ENCODE results near the gene ABLIM1.

ABLIM1 gene

DNA sequence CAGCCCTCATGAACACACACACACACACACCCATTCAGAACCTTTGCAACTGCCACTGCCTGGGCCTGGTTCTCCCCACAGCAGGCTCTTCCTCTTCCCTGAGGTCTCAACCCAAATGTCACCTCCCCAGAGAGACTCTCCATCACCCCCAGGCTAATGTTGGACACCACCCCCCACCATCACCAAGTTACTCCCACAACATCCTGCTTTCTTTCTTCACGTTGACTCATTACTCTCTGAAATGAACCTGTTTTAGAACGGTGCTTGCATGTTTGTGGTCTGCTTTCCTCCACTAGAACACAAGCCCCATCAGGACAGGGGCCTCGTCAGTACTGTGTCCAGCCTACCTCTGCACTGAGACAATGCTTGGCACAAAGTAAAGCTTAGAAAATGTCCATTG, 269.8 kb downstream of the ABLIM1 start:
- no peaks in the 10 kb centered on the region for H3K9me3 ChIP-seq (ENCODE audit: control insufficient read depth, low read length)
- H3K23ac ChIP-seq (ENCODE audit: low read length in 2 of 2) = no peak overlapping the region
- H3K4me3 ChIP-seq (ENCODE audit: insufficient read depth in 1 of 2, low read depth in 1 of 2, low read length in 2 of 2) = no peak overlapping the region
- no peak overlapping the region for H3K9ac ChIP-seq (ENCODE audit: low read length)
- no peak overlapping the region for H3K4me2 ChIP-seq (ENCODE audit: low read length, poor library complexity, severe bottlenecking)
- peaks cover 0 to 67% of the 10 kb centered on the region in 2 experiments for H3K27me3 ChIP-seq (ENCODE audit: control insufficient read depth in 1 of 2, insufficient read depth in 1 of 2, low read length in 2 of 2)
- H3K14ac ChIP-seq (ENCODE audit: low read length in 2 of 2) = no peak overlapping the region
- no peak overlapping the region for H2BK120ac ChIP-seq (ENCODE audit: low read depth, low read length)
- H2BK5ac ChIP-seq (ENCODE audit: low read depth, low read length, poor library complexity, severe bottlenecking) = no peak overlapping the region
- no peaks in the 10 kb centered on the region for H3K36me3 ChIP-seq (ENCODE audit: control insufficient read depth in 1 of 2, insufficient read depth in 2 of 2, low read depth in 1 of 2, low read length in 2 of 2)
- H4K91ac ChIP-seq (ENCODE audit: low read length) = no peak overlapping the region
- H3K4me1 ChIP-seq (ENCODE audit: control insufficient read depth, insufficient read depth, low read depth, low read length) = peaks cover 6% of the 10 kb centered on the region
- H3K4ac ChIP-seq (ENCODE audit: low read depth in 1 of 2, low read length in 2 of 2) = no peak overlapping the region
- no peak overlapping the region for H2AFZ ChIP-seq (ENCODE audit: low read depth, low read length)
- H3K27ac ChIP-seq (ENCODE audit: low read length, poor library complexity, severe bottlenecking) = no peak overlapping the region
- no peak overlapping the region for H2BK12ac ChIP-seq (ENCODE audit: low read length in 2 of 2)
- peak; percentile 52 for DNase-seq
- no peak overlapping the region for H2AK5ac ChIP-seq (ENCODE audit: low read length, severe bottlenecking)
- 0% methylated on average over 2 of the region's 3 CpGs for WGBS
- H2BK15ac ChIP-seq (ENCODE audit: low read depth, poor library complexity, severe bottlenecking) = no peak overlapping the region
- H4K8ac ChIP-seq (ENCODE audit: low read length) = no peak overlapping the region
- no peak overlapping the region for H3K18ac ChIP-seq (ENCODE audit: low read depth in 1 of 2, low read length in 2 of 2)
- H3K79me1 ChIP-seq (replicated peaks; ENCODE audit: low read length, poor library complexity, severe bottlenecking) = no peaks in the 10 kb centered on the region

DNA sequence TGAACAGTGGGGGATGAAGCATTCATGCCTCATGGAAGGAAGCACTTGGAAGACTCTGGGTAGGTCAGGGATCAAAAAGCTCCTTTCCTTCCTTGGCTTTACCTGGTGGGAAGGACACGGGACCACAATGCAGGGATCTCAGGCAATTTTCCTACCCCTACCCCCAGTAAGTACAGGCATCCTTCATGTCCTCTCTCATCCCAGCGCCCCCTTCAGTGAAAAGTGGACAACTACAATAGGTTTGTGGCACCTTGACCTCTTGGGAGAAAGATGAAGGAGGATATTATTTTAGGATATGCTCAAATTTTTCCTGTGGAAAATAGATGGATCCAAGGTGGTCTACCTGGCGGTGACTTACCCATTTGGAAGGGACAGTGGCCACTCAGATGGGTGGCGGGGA, 270.3 kb downstream of the ABLIM1 start:
- H3K27ac ChIP-seq (ENCODE audit: low read length, poor library complexity, severe bottlenecking) = no peak overlapping the region
- H2BK120ac ChIP-seq (ENCODE audit: low read depth, low read length) = no peak overlapping the region
- no peak overlapping the region for H3K4ac ChIP-seq (ENCODE audit: low read depth in 1 of 2, low read length in 2 of 2)
- H4K8ac ChIP-seq (ENCODE audit: low read length) = no peak overlapping the region
- H3K36me3 ChIP-seq (ENCODE audit: control insufficient read depth in 1 of 2, insufficient read depth in 2 of 2, low read depth in 1 of 2, low read length in 2 of 2) = no peaks in the 10 kb centered on the region
- no peaks in the 10 kb centered on the region for H3K9me3 ChIP-seq (ENCODE audit: control insufficient read depth, low read length)
- H2BK15ac ChIP-seq (ENCODE audit: low read depth, poor library complexity, severe bottlenecking) = no peak overlapping the region
- no peaks in the 10 kb centered on the region for H3K79me1 ChIP-seq (replicated peaks; ENCODE audit: low read length, poor library complexity, severe bottlenecking)
- no peak overlapping the region for H2BK12ac ChIP-seq (ENCODE audit: low read length in 2 of 2)
- H3K18ac ChIP-seq (ENCODE audit: low read depth in 1 of 2, low read length in 2 of 2) = no peak overlapping the region
- H3K27me3 ChIP-seq (ENCODE audit: control insufficient read depth in 1 of 2, insufficient read depth in 1 of 2, low read length in 2 of 2) = peaks cover 0 to 67% of the 10 kb centered on the region in 2 experiments
- H3K9ac ChIP-seq (ENCODE audit: low read length) = no peak overlapping the region
- no peak overlapping the region for H4K91ac ChIP-seq (ENCODE audit: low read length)
- H3K14ac ChIP-seq (ENCODE audit: low read length in 2 of 2) = no peak overlapping the region
- no peak for DNase-seq
- no peak overlapping the region for H2AK5ac ChIP-seq (ENCODE audit: low read length, severe bottlenecking)
- H2AFZ ChIP-seq (ENCODE audit: low read depth, low read length) = no peak overlapping the region
- H3K4me1 ChIP-seq (ENCODE audit: control insufficient read depth, insufficient read depth, low read depth, low read length) = peaks cover 4% of the 10 kb centered on the region
- no peak overlapping the region for H3K4me2 ChIP-seq (ENCODE audit: low read length, poor library complexity, severe bottlenecking)
- no peak overlapping the region for H3K23ac ChIP-seq (ENCODE audit: low read length in 2 of 2)
- 90% methylated on average over 3 of the region's 4 CpGs for WGBS
- no peak overlapping the region for H2BK5ac ChIP-seq (ENCODE audit: low read depth, low read length, poor library complexity, severe bottlenecking)
- H3K4me3 ChIP-seq (ENCODE audit: insufficient read depth in 1 of 2, low read depth in 1 of 2, low read length in 2 of 2) = no peak overlapping the region

DNA sequence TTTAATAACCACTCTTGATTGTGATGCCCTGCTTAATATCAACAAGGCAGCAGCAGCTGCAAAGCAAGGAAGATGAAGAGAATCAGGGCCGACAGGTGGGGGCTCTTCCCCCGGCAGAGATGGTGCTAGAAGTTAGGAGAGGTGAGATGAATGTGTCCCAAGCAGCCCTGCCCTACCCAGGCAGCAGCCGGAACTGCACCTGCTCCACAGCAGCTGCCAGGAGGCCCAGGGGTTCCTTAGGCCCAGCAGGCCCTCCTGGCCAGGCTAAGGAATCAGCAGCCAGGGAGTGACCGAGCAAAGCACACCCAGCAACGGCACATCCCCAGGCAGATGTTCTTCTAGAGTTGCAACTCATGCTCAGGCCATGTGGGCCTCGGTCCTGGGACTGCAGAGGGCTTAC, 271.6 kb downstream of the ABLIM1 start:
- DNase-seq = no peak
- Histone ChIP-seq H2AFZ (ENCODE audit: low read depth, low read length) (no peak overlapping the region), H3K79me1 (replicated peaks; ENCODE audit: low read length, poor library complexity, severe bottlenecking) (no peaks in the 10 kb centered on the region), H2BK5ac (ENCODE audit: low read depth, low read length, poor library complexity, severe bottlenecking) (no peak overlapping the region), H2BK12ac (ENCODE audit: low read length in 2 of 2) (peak overlapping the region in 1 of 2 experiments; percentile 2), H3K9ac (ENCODE audit: low read length) (no peak overlapping the region), H3K18ac (ENCODE audit: low read depth in 1 of 2, low read length in 2 of 2) (peak overlapping the region; percentile 3 to 4), H3K14ac (ENCODE audit: low read length in 2 of 2) (no peak overlapping the region), H3K4me2 (ENCODE audit: low read length, poor library complexity, severe bottlenecking) (no peak overlapping the region), H3K4me1 (ENCODE audit: control insufficient read depth, insufficient read depth, low read depth, low read length) (peaks cover 4% of the 10 kb centered on the region), H2BK15ac (ENCODE audit: low read depth, poor library complexity, severe bottlenecking) (no peak overlapping the region), H3K27ac (ENCODE audit: low read length, poor library complexity, severe bottlenecking) (no peak overlapping the region), H2AK5ac (ENCODE audit: low read length, severe bottlenecking) (no peak overlapping the region), H2BK120ac (ENCODE audit: low read depth, low read length) (no peak overlapping the region), H3K4me3 (ENCODE audit: insufficient read depth in 1 of 2, low read depth in 1 of 2, low read length in 2 of 2) (no peak overlapping the region), H3K4ac (ENCODE audit: low read depth in 1 of 2, low read length in 2 of 2) (peak overlapping the region in 1 of 2 experiments; percentile 2), H4K8ac (ENCODE audit: low read length) (no peak overlapping the region), H4K91ac (ENCODE audit: low read length) (peak overlapping the region; percentile 9), H3K36me3 (ENCODE audit: control insufficient read depth in 1 of 2, insufficient read depth in 2 of 2, low read depth in 1 of 2, low read length in 2 of 2) (no peaks in the 10 kb centered on the region), H3K9me3 (ENCODE audit: control insufficient read depth, low read length) (no peaks in the 10 kb centered on the region), H3K27me3 (ENCODE audit: control insufficient read depth in 1 of 2, insufficient read depth in 1 of 2, low read length in 2 of 2) (peaks cover 0 to 68% of the 10 kb centered on the region in 2 experiments), H3K23ac (ENCODE audit: low read length in 2 of 2) (peak overlapping the region; percentile 6 to 24)
- 95% methylated on average over 6 of the region's 6 CpGs for WGBS

DNA sequence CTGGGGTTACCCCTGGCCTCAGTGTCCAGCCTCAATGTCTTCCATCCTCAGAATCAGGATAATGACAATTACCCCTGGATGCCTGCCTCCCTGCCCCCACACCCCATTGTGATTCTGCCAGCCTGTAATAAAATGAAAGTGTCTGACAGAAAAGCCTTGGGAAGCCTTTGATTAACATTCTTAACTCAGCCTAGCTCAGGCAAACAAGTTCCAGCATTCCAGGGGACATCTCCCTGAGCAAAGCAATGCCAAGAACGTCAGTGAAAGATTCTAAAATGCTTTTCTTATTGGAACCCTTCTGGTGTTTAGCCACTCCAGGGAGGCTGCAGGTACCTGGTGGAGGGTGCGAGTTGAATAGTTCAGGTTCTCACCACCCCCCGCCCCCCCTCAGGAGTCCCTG, 272.5 kb downstream of the ABLIM1 start:
- Histone ChIP-seq H3K27ac (ENCODE audit: low read length, poor library complexity, severe bottlenecking) (no peak overlapping the region), H3K23ac (ENCODE audit: low read length in 2 of 2) (no peak overlapping the region), H3K4ac (ENCODE audit: low read depth in 1 of 2, low read length in 2 of 2) (no peak overlapping the region), H3K4me2 (ENCODE audit: low read length, poor library complexity, severe bottlenecking) (no peak overlapping the region), H2BK120ac (ENCODE audit: low read depth, low read length) (no peak overlapping the region), H3K18ac (ENCODE audit: low read depth in 1 of 2, low read length in 2 of 2) (no peak overlapping the region), H3K79me1 (replicated peaks; ENCODE audit: low read length, poor library complexity, severe bottlenecking) (no peaks in the 10 kb centered on the region), H2BK5ac (ENCODE audit: low read depth, low read length, poor library complexity, severe bottlenecking) (no peak overlapping the region), H3K4me3 (ENCODE audit: insufficient read depth in 1 of 2, low read depth in 1 of 2, low read length in 2 of 2) (no peak overlapping the region), H3K36me3 (ENCODE audit: control insufficient read depth in 1 of 2, insufficient read depth in 2 of 2, low read depth in 1 of 2, low read length in 2 of 2) (no peaks in the 10 kb centered on the region), H2BK12ac (ENCODE audit: low read length in 2 of 2) (no peak overlapping the region), H2BK15ac (ENCODE audit: low read depth, poor library complexity, severe bottlenecking) (no peak overlapping the region), H4K8ac (ENCODE audit: low read length) (no peak overlapping the region), H3K9ac (ENCODE audit: low read length) (no peak overlapping the region), H3K14ac (ENCODE audit: low read length in 2 of 2) (no peak overlapping the region), H3K4me1 (ENCODE audit: control insufficient read depth, insufficient read depth, low read depth, low read length) (peaks cover 4% of the 10 kb centered on the region), H2AFZ (ENCODE audit: low read depth, low read length) (no peak overlapping the region), H2AK5ac (ENCODE audit: low read length, severe bottlenecking) (no peak overlapping the region), H3K9me3 (ENCODE audit: control insufficient read depth, low read length) (no peaks in the 10 kb centered on the region), H3K27me3 (ENCODE audit: control insufficient read depth in 1 of 2, insufficient read depth in 1 of 2, low read length in 2 of 2) (peaks cover 0 to 66% of the 10 kb centered on the region in 2 experiments), H4K91ac (ENCODE audit: low read length) (no peak overlapping the region)
- WGBS = 94% methylated on average over 3 of the region's 3 CpGs
- no peak for DNase-seq

All from mesenchymal stem cell (in vitro differentiated cells and primary cell).